ENCODE results near the gene BLCAP.

The BLCAP gene

DNA sequence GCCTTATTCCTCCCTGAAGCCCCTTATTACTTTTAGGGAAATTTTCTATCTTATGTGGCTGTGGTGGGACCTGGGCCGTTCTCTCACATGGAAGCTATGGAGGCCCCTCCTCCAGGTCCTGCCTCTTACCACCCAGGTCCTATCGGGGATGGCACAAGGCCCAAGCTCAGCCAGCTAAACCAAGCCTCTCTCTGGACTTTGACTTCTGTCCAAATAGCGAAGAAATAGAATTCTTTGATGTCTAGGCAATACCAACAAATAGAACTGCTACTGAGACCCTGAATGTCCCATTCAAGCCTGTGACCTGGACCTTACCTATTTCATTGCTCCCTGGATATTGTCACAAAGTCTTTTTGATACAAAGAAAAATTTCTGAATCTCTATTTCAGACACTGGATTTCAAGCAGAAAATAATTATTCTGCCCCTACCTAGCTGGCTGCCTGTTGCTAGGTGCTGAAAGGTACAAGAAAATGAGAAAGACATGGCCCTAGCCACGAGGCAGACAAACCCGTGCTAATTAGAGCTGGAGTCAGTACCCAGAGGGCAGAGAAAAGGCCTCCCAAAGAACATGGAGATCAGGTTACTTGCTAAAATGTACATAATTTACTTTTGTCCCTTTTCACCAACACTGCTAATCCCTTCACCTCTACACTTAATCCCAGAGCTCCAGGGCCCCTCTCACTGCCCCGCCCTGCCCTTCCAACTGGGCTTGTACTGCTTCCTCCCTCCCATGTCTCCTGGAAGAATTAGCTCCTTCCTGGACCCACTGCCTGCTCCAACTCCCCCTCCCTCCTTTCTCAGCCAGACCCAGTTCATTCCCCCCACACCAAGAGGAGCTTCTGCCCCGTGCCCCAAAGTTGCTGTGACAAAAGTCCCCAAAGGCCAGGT lies 22.2 kb downstream of the BLCAP start:
- TF ChIP-seq CTCF (IDR thresholded peaks at IDR 0.05; ENCODE audit: control extremely low read depth, extremely low read depth, low read depth, missing control alignments) = no peak
- ChIA-PET CTCF (interaction anchor here (1.0 to 2.2 kb wide), 3 partner anchors 10 to 59 kb away, joined by 3 to 6 read pairs (median 3); no protein-coding TSS in a partner anchor), POLR2A (no interaction called here)
- no peak for DNase-seq (ENCODE audit: extremely low spot score)

GRCh38 chr20:37504404-37505096 lies 23.1 kb downstream of the BLCAP start:
- TF ChIP-seq CTCF (IDR thresholded peaks at IDR 0.05; ENCODE audit: control extremely low read depth, extremely low read depth, low read depth, missing control alignments) = no peak
- no peak for DNase-seq (ENCODE audit: extremely low spot score)
- CTCF ChIA-PET = no interaction called here
- POLR2A ChIA-PET = no interaction called here

GRCh38 chr20:37503256-37503927 lies 24.3 kb downstream of the BLCAP start:
- CTCF ChIA-PET = interaction anchor here (1.4 kb wide), 1 partner anchor 234 kb away, joined by 4 read pairs; no protein-coding TSS in a partner anchor
- POLR2A ChIA-PET = no interaction called here
- DNase-seq (ENCODE audit: extremely low spot score) = no peak
- TF ChIP-seq CTCF (IDR thresholded peaks at IDR 0.05; ENCODE audit: control extremely low read depth, extremely low read depth, low read depth, missing control alignments) = no peak

DNA sequence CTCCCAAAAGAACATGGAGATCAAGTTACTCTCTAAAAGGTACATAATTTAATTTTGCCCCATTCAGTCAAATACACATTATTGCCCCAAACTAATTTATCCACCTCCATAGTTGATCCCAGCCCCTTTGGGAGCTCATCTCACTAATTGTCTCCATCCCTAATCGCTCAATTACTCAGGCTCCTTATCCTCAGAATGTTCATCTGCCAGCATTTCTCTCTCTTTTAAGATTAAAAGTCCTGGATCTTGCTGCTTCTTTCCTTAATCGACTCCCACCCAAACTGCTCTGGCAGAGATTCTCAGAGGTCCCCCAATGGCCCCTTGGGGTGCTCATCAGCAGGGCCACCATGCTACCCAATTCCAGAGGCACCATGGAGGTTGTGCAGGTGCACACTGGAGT lies 25.0 kb downstream of the BLCAP start:
- no peak for TF ChIP-seq CTCF (IDR thresholded peaks at IDR 0.05; ENCODE audit: control extremely low read depth, extremely low read depth, low read depth, missing control alignments)
- POLR2A ChIA-PET = no interaction called here
- DNase-seq (ENCODE audit: extremely low spot score) = no peak
- CTCF ChIA-PET = interaction anchor here (1.4 kb wide), 2 partner anchors 9 to 233 kb away, joined by 4 read pairs; no protein-coding TSS in a partner anchor

GRCh38 chr20:37501940-37502339 lies 25.7 kb downstream of the BLCAP start:
- POLR2A ChIA-PET = no interaction called here
- DNase-seq (ENCODE audit: extremely low spot score) = no peak
- CTCF ChIA-PET = interaction anchor here (0.7 to 1.7 kb wide), 4 partner anchors 9 to 306 kb away, joined by 3 to 4 read pairs (median 4); no protein-coding TSS in a partner anchor
- TF ChIP-seq CTCF (IDR thresholded peaks at IDR 0.05; ENCODE audit: control extremely low read depth, extremely low read depth, low read depth, missing control alignments) = no peak

DNA sequence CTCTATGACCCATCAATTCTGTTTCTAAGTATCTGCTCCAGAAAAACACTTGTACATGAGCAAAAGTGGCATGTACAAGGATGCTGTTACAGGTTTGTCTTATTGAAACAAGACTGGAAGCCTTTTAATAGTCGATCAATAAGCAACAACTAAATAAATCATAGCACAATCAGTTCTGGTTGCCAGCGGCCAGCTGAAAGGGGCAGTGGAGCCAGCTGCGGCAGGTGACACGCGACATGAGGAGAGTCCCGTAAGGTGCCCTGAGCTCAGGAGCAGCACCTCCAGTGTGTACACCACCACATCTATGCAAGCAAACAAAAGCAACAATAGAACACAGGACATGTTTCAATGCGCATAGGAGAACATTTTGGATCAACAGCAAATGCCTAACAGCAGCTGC lies 27.4 kb downstream of the BLCAP start:
- no peak for TF ChIP-seq CTCF (IDR thresholded peaks at IDR 0.05; ENCODE audit: control extremely low read depth, extremely low read depth, low read depth, missing control alignments)
- ChIA-PET POLR2A (no interaction called here), CTCF (interaction anchor here (1.7 kb wide), 1 partner anchor 12 kb away, joined by 3 read pairs; no protein-coding TSS in a partner anchor)
- no peak for DNase-seq (ENCODE audit: extremely low spot score)
